Stimulated activated CD8-positive, alpha-beta memory T cell treated with anti-CD3 and anti-CD28 coated beads, Interleukin-15, amount 100 ng/mL, for 24 hours (primary cell): ENCODE data around the gene FOXP1.
"Not testable (repeated sequence)": the region's sequence is repeated elsewhere in the genome, so short reads cannot be mapped to it uniquely, and the experiment has no call there.

Experiments used
- DNase-seq: peaks from one replicate; pipeline ENCODE4 v3.0.0-alpha.2; 2020; ENCODE audit warnings: low read depth

Gene FOXP1

DNA sequence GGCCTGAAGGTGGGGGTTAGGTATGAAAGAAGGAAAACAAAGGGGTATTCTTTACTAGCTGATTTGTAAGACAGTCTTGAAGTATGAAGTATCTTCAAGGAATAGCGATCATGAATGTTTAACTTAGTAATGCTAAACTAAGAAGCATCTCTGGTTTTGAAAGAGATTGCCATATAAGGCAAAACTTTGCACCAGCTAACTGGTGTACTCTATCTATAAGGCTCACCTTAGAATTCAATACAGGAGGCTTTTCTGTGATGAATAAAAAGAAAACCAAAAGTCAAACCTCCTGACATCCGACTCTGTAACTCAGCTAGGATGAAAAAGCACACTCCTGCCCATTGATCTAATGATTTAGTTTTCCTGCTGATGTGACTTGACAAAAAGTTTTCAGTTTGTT is 54.7 kb downstream of the FOXP1 start:
- no peak for DNase-seq

DNA sequence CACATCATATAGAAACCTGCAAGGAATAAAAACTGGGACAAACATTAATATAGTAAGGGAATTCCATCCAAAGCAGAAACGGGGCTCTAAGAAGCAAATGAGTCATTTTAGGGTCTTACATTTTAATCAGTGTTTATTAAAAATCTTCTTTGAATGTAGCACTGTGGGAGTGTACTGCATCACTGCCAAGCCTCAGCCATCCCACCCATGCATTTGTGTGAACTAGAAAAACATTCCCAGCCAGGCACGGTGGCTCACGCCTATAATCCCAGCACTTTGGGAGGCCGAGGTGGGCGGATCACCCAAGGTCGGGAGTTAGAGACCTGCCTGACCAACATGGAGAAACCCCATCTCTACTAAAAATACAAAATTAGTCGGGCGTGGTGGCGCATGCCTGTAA is 57.1 kb downstream of the FOXP1 start:
- DNase-seq: not testable (repeated sequence)

DNA sequence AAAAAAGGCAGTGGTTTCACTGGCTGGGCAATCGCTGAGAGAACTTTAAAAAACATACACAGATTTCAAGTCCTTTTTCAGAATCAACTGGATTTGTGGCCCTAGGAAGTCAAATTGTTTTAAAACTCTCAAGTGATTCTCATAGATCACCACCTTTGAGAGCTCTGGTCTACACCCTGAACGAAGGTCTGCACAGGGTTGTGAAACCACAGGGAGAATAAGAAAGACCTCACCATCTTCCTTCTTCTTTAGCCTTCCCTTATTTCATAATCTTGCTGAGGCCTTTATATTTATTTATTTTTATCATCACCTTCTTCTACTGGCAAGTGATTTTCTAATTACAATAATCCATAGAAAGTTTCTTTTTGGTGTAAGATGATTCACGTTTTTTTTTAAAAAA is 58.1 kb downstream of the FOXP1 start:
- DNase-seq: no peak

DNA sequence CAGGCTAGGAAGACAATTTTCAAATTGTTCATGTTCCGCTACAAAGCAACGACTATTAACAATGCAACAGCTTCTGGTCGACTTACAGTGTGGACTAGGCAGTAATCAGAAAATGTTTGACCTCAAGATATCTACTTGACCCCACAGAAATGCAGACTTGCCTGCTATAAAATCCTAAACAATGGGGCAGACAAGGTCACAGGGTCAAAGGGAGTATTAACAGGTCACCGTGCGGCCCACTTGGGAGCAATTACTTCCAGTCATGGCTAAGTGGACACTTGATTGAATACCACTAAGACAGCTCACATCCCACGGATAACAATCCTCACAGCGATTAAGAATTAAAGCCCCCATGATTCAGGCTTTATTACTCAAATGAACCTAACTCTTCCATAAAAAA is 58.9 kb downstream of the FOXP1 start:
- no peak for DNase-seq

DNA sequence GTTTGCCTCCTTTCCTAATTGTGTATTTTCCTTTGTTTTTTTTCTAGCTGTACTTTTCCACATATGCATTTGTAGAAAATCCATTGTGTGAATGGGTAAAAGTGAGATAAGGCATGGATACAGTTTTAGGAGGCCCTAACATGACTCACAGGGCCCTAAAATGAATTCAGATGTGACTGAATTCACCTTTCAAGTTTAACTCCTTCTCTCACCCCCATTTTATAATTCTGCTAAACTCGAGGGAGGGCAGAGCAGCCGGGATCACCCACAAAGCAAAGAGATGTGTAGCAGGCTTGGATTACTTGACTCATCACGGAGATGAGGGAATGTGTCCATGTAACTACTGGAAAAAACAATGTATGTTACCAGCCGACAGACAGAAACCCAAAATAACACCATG is 59.9 kb downstream of the FOXP1 start:
- no peak for DNase-seq

DNA sequence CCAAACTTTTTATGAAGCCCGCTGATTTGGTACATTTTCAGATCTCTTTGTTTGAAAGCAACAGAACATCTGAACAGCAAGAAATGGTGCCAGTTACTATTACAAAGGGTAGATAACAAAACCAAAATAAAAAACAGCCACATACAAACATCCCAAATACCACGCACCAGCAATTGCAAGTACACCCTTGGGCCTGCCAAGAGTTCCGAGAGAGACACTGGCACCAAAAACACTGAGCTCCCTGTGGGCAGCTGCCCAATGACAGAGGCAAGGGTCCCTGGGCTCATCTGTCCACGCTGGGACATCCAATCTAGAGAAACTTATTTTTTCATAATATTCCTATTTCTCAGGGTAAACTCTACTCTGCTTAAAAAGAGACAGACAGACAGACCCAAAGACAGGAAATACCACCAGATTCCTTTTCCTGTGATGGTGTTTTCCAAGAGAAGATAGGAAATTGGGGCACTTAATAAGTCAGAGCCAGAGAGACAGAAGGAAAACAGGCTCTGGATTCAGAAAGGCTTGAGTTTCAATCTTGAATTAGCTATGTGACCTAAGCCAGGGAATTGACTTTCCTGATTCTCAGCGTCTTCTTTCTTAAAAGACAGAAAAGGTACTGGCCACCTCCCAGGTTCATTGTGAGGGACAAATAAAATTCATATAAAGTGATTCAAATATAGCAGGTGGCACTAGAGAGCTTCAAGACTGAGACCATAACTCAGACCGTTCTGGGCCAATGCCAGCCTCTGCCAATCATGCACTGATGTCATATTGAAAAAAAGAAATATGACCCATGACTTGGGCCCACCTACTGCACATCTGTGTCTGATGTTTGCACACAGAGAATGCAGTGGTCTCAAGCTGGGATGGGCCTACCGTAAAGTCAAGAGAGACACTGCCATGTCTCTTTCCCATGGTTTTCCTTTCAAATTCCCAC is 61.3 kb downstream of the FOXP1 start:
- no peak for DNase-seq

DNA sequence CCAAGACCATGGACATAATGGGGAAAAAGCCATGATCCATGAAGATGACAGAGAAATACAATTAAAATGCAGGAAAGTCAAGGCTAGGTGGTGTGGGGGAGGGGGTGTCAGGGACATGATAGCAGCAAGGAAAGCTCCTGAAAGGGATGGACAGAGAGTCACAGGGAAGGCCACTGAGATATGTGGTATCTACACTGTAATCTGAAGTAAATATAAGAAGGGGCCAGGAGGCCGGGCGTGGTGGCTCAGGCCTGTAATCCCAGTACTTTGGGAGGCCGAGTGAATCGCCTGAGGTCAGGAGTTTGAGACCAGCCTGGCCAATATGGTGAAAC is 62.5 kb downstream of the FOXP1 start:
- DNase-seq: no peak

DNA sequence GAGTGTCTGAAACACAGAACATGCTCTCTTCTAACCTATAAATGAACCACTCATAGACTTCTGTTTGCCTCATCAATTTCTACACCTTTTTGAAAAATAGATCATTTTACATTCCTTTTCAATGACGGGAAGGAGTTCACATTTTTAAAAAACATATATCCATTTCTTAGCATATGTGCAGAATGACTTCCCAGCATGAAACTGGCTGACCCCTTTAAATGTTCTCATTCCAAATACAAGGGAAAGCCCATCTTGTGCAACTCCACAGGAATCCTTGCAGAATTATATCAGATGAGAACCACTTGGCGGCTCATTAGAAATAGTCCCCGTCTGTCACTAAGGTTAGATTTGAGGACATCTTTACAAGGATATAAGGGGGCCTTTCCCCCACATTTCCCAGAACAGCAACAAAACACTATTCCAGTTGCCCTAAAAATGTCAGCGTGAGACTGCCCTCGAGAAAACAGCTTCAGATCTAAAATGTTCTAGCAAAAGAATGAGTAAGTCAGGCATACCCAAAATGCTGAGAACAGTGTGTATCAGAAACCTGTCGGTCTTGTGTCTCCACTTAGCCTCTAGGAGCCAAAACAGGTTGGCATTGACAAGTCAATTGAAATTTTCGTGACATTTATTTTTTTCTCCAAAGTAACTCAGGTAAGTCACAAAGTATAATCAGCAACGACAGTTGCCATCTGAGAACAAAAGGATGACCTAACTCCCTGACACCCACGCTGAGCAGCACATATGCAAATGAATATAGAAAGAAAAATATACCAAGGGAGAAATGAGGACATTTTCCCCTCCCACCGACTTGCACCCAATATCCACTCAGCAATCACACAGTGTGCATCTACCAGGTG is 63.1 kb downstream of the FOXP1 start:
- DNase-seq: no peak

DNA sequence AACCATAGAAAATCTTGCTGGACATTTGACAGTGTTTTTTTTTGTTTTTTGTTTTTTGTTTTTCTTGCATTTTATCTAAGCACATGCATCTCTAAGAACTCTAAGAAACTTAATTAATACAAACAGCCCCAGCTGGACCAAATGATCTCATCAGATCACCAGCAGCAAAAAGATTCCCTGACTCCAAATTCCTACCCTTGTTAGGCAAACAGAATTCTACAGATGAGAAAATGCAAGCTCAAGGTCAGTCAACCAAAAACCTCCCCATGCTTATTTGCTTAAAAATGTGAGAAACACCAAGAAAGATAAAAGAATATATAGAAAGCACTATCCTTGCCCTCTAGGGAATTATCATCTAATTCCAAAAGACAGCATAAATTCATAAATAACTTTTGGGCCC is 65.4 kb downstream of the FOXP1 start:
- DNase-seq: no peak

DNA sequence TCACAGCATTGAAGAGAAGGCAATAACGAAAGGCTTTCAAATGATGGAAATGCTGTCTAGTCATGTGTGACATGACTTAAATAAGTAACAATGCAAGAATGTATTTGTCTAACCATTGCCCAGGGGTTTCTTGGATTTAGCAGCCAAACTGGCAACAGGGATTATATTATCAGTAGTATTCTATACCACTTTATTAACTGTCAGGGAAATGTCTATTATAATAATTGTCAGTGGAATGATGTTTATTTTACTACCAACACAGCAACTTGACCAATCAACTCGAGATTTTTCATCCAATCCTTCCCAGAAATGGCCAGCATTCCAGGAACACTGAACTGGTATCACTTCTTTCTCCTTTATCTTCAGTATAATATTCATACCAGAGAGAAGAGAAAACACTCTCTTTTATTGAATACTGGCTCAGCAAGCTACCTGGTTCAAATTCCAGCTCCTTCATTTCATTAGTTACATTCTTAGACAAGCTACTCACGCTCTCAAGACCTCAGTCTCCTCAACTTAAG is 66.2 kb downstream of the FOXP1 start:
- DNase-seq: no peak

DNA sequence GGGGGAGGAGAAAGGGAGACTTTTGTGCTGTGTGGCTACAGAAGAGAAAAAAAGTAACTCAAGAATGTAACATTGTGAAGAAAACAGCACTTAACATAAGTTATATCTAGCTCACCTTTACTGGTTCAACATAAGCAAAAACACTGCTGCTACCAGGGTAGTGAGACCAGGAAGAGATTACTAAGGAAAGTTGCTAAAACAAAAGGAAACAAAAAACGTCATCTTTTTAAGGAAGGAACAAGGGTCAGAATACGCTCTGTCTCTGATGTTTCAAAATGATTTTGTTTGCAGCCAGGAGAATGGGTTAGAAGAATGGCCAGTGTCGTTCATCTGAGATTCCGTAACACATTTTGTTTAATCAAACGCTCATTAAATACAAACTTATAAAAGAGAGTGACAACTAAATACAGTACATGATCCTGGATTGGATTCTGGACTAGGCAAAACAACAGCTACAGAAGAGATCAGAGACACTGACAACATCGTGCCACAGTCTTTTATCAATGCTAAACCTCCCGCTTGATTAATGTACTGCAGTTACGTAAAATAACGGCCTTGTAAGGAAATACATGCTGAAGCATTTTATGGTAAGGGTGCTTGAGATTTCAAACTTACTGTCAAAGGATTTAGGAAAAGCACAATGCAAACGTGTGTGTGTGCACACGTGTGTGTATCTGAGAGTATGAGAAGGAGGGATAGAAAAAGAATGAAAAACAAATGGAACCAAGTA is 67.7 kb downstream of the FOXP1 start:
- DNase-seq: no peak

DNA sequence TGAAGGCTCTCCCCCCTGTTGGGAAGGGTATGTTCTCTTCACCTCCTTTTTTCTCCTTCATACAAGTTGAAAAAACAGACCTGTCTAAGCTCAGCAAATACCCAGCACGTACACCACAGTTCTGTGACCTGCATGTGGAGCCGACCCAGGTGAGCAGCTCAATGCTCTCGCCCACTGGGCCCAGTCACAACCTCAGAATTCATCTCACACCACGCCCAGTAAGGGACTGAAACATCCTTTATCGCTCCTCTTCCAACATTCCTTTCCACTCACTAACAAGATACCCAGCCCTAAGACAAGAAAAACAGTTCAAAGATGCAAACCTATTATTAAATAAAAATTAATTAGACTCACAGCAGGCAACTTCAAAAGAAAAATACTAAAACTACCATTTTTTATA is 68.9 kb downstream of the FOXP1 start:
- no peak for DNase-seq

DNA sequence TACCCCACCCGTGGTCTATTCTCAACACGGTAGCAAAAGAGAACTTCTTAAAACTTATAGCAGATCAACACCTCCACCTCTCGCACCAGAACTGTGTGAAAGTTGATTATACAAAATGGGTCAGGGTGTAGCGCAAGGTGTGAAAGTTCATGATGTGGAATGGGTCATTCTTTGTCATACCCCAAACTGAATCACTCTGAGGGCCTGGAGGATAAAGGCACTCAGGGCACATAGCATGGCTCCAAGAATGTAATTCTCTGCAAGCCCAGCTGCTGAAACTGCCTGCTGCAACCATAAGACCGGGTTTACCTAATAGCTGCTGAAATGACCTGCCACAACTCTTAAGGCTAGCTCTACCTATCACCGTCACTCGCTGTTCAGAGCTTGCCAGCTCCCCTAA is 70.0 kb downstream of the FOXP1 start:
- no peak for DNase-seq

DNA sequence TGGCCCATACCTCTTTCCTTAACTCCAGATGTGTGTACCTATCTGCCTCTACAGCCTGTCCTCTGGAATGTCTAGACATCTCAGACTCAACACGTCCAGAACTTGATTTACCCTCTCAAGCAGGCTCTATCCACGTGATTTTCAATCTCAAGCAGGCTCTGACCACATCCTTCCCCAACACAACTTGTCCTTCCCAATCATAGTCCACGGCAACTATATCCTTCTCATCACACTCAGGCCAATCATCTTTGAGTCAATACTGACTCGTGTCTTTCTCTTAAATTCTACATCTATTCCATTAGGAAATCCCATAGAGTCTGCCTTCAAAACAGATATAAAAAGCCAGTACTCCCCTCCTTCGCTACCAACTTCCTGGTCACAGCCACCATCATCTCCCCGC is 70.4 kb downstream of the FOXP1 start:
- DNase-seq: no peak

DNA sequence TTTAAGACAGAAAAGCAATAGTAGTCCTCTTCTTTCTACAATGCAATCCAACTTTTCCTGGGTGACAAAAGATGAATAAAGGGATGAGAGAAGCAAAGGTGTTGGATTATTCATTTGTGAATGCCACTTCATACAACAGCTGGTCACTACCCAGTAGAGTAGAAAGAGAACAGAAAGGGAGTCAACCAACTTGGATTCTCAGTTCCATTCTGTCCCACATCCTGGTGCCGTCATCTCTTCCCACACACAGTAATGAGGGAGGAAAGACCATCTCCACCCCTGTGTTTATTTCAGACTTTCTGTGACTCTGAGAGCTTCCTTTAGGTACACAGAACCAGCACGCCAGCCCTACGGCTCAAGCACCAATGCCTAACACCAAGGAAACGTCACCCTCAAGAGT is 71.0 kb downstream of the FOXP1 start:
- DNase-seq: no peak

DNA sequence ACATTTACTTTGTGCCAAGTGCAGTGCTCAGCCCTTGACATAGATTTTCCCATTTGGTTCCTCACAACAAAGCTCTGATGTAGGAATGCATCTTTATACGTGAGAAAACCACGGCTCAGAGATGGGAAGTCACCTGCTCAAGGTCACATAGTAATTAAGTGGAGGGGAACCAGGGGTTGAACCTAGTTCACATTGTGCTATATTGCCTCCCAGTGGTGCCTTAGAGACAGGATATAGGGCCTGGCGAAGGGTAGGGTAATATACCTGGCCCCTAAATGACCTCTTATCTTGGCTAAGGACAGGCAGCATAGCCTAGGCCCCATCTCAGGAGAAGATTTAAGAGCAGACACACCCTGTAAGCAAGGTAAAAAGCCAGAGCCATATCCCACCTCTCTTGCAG is 71.5 kb downstream of the FOXP1 start:
- DNase-seq: no peak

DNA sequence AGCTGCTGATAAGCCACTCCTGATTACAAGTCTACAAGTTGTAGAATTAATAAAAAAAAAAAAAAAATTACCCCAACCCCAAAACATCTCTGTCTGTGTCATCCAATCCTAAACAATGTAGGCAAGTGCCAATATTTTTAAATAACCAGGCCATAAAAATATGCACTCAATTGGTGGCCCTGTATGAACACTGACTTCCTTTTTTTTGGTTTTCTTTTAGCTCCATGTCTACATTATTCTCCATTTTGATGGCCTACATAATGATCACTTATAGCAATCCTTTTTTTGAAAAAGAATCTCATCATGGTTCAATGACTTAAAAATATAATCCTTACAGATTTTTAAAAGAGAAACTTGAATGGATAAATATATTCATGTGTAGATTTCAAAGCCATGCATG is 72.1 kb downstream of the FOXP1 start:
- DNase-seq: no peak

DNA sequence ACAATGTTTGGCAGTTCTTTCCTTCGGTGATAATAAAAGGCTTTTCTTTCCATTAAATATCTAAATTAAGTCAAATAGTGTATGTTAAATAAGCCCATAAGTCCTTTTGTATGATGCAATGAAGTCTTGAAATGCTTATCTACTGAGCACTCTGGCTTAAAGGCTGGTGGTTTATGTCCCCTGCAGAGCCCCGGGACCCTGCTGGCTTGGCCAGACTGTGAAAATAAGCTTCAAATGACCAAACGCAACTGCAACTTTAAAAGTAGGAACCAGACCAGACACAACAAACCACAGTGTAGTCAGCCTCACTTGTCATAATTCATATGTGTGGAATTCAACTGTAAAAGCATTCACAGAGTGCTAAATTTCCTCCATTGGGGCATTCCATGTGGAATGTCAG is 72.5 kb downstream of the FOXP1 start:
- DNase-seq: no peak

DNA sequence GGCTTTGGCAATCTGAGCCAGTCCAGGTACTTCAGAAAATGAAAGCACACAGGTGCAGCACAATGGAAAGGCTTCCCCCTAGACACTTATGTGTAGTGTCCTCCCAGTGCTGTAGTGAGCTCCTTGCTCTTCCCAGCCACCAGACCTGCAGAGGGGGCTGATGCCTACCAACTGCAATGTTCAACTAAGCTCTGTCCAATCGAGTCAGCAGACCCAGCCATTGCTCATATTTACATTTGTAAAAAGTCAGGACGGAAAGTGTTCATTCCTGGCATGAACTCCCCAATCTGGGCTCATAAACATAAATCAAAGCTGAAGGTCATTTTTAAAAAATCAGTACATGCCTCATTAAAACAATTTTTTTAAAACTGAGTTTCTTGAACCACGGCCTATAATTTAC is 73.0 kb downstream of the FOXP1 start:
- no peak for DNase-seq

DNA sequence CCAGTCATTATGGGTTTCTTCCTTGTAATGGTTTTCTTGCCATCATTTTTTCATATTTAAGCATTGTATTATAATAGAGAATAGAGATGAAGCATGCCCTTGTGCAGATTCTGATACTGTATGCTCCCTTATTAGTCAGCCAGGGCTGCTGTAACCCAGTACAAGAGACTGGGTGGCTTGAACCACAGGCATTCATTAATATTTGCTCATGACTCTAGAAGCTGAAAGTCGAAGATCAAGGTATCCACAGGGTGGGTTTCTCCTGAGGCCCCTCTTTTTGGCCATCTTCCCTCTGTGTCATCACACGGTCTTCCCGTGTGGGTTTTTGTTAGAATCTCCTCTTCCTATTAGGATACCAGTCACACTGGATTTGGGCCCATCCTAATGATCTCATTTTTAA is 74.5 kb downstream of the FOXP1 start:
- DNase-seq: no peak

DNA sequence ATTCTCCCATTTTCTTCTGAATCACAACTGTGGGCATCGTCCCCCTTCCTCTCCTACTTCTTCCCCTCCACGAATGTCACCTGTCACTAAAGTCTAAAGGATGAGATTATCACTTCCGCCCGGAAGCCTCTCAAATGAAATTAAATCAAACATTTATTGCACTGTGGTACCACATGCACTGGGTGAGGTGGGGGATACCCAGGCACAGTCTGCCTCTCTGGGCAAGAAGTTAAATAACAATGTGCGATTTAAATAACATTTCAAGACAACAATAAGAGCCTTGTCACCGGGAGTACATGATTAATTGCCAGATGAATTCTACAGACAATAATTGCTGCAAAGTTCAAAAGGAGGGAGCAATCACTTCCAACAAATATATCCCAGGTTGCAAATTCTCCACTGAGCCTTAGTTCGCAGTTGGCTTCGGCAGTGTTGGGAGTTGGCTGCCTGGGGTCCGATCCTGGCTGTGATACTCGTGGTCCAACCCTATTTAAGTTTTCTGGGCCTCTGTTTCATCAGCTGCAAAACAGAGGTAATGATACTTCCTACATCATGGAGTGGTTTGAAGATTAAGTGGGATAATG is 77.7 kb downstream of the FOXP1 start:
- no peak for DNase-seq
